Right atrium auricular region (tissue), 2 donors: Measurements from ENCODE around the gene GET4. TPM values are rescaled to one million over a fixed set of nuclear protein-coding genes. Genes with fewer than 3 reads are reported as not detected.

Experiments used
- DNase-seq: peaks from one replicate; pipeline ENCODE4 v3.0.0-alpha.2; 2019; ENCODE audit warnings: low spot score
- H3K27ac ChIP-seq, 2 donors: fragments of 200-600 bp; sonication (generic); 1 replicate in 1 of 2; 2 replicates in 1 of 2; pipeline ENCODE4 v1.5.1; 2016 to 2019
- H3K27me3 ChIP-seq, 2 donors: fragments of 200-600 bp; sonication (generic); one replicate each; pipeline versions ENCODE4 v1.5.1 to v1.6.0; 2017 to 2019
- H3K36me3 ChIP-seq: fragments of 200-600 bp; sonication (generic); one replicate; pipeline ENCODE4 v1.5.1; 2016
- H3K4me1 ChIP-seq, 2 donors: fragments of 200-600 bp; sonication (generic); one replicate each; pipeline versions ENCODE4 v1.5.1 to v1.6.0; 2017 to 2019
- H3K4me3 ChIP-seq, 2 donors: fragments of 200-600 bp; sonication (generic); 1 replicate in 1 of 2; 2 replicates in 1 of 2; pipeline ENCODE4 v1.5.1; 2017 to 2019; ENCODE audit warnings: mild to moderate bottlenecking in 1 of 2, moderate library complexity in 1 of 2
- H3K9me3 ChIP-seq, 2 donors: fragments of 200-600 bp; sonication (generic); one replicate each; pipeline ENCODE4 v1.5.1; 2019
- CTCF ChIP-seq, 2 donors: fragments of 200-600 bp; sonication (generic); IDR thresholded peaks; one replicate each; pipeline ENCODE4 v1.5.1; 2019; ENCODE audit warnings: antibody characterized with exemption in 2 of 2
- total RNA-seq, 2 donors: library from RNA; depleted of rRNA; stranded (reverse); fragments of >200 nt; gene quantifications; one replicate each; pipeline ENCODE4 v1.1.0, GENCODE V29; 2016

Gene GET4
- total RNA-seq, 2 donors from 2014 or later: 16.1 to 19.7 TPM

- H3K36me3 ChIP-seq: peaks cover 84% of the 10 kb centered on the region
- no peak for TF ChIP-seq CTCF (IDR thresholded peaks at IDR 0.05)
- H3K4me3 ChIP-seq: no peak overlapping the region
- H3K4me1 ChIP-seq: peaks cover 0 to 17% of the 10 kb centered on the region in 2 donors
- no peaks in the 10 kb centered on the region for H3K9me3 ChIP-seq
- DNase-seq: no peak
- H3K27me3 ChIP-seq: no peaks in the 10 kb centered on the region
- no peak overlapping the region for H3K27ac ChIP-seq
These were observed 14.5 kb downstream of the GET4 start for GRCh38 chr7:890868-891267.

GRCh38 chr7:891291-891690 lies 14.9 kb downstream of the GET4 start:
- DNase-seq: no peak
- no peak for TF ChIP-seq CTCF (IDR thresholded peaks at IDR 0.05)
- no peak overlapping the region for H3K27ac ChIP-seq
- H3K4me3 ChIP-seq: no peak overlapping the region
- peaks cover 0 to 12% of the 10 kb centered on the region in 2 donors for H3K4me1 ChIP-seq
- H3K36me3 ChIP-seq: peaks cover 88% of the 10 kb centered on the region
- no peaks in the 10 kb centered on the region for H3K27me3 ChIP-seq
- H3K9me3 ChIP-seq: no peaks in the 10 kb centered on the region

DNA sequence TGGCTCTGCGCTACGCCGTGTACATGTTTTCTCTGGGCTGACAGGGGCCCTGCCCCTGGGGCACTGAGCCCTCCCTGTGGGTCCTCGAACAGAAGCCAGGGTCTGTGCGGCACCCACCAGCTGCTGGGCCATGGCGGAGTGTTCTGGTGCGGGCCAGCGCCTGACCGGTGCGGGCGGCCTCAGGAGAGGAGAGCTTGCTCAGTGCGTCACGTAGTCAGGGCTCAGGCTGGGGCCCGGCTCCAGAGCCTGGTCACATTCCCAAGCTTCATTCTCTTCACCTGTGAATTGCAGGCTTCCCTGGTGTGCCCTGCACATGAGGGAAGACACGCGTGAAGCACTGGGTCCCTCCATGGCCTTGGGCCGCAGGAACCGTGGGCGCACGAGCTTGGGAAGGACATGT lies 15.5 kb downstream of the GET4 start:
- Histone ChIP-seq H3K4me3 (no peak overlapping the region), H3K27ac (no peak overlapping the region), H3K27me3 (no peaks in the 10 kb centered on the region), H3K36me3 (peaks cover 88% of the 10 kb centered on the region), H3K4me1 (peaks cover 0 to 9% of the 10 kb centered on the region in 2 donors), H3K9me3 (no peaks in the 10 kb centered on the region)
- DNase-seq: no peak
- TF ChIP-seq CTCF (IDR thresholded peaks at IDR 0.05): no peak

DNA sequence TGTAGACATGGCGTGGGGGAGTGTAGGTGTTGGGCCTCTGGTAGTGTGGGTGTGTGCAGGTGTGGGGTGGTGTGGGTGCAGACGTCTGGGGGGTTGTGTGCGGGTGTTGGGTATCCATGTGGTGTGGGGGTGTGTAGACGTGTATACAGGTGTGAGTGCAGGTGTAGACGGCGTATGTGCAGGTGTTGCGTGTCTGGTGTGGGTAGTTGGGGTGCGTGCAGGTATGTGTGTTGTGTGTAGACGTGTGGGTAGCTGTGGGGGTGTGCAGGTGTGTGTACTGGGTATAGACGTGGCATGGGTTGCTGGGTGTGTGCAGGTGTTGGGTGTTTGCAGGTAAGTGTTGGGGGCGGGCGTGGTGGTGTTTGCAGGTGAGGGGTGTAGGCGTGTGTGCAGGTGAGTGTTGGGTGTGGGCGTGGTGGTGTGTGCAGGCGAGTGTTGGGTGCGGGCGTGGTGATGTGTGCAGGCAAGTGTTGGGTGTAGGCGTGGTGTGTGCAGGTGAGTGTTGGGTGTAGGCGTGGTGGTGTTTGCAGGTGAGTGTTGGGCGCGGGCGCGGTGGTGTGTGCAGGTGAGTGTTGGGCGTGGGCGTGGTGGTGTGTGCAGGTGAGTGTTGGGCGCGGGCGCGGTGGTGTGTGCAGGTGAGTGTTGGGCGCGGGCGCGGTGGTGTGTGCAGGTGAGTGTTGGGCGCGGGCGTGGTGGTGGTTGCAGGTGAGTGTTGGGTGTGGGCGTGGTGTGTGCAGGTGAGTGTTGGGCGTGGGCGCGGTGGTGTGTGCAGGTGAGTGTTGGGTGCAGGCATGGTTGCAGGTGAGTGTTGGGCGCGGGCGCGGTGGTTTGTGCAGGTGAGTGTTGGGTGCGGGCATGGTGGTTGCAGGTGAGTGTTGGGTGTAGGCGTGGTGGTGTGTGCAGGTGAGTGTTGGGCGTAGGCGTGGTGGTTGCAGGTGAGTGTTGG lies 16.6 kb downstream of the GET4 start:
- no peaks in the 10 kb centered on the region for H3K9me3 ChIP-seq
- DNase-seq: no peak
- H3K4me3 ChIP-seq: no peak overlapping the region
- H3K27ac ChIP-seq: no peak overlapping the region
- H3K36me3 ChIP-seq: peaks cover 82% of the 10 kb centered on the region
- TF ChIP-seq CTCF (IDR thresholded peaks at IDR 0.05): no peak
- peaks cover 0 to 8% of the 10 kb centered on the region in 2 donors for H3K4me1 ChIP-seq
- H3K27me3 ChIP-seq: no peaks in the 10 kb centered on the region

GRCh38 chr7:893686-894085 lies 17.3 kb downstream of the GET4 start:
- Histone ChIP-seq H3K4me1 (peaks cover 0 to 14% of the 10 kb centered on the region in 2 donors), H3K9me3 (no peaks in the 10 kb centered on the region), H3K27me3 (no peaks in the 10 kb centered on the region), H3K36me3 (peaks cover 78% of the 10 kb centered on the region), H3K4me3 (no peak overlapping the region), H3K27ac (no peak overlapping the region)
- no peak for TF ChIP-seq CTCF (IDR thresholded peaks at IDR 0.05)
- no peak for DNase-seq
